A673 (cell line): Measurements from ENCODE around the gene GALNT12.

Experiments used
- EZH2 ChIP-seq: fragments of 200-600 bp; sonication (generic); IDR thresholded peaks from 2 replicates; pipeline ENCODE4 v1.6.1; 2017; ENCODE audit warnings: borderline replicate concordance, low read depth, mild to moderate bottlenecking, mixed read lengths, antibody characterized with exemption, low read length; ENCODE audit not compliant: poor library complexity, severe bottlenecking
- TF ChIP-seq, protein P1 (sequence below): fragments of 300-800, 200-600 bp; sonication (generic); conservative IDR thresholded peaks from 2 replicates; pipeline ENCODE4 v1.5.1; 2017; ENCODE audit warnings: low read depth, mild to moderate bottlenecking, antibody characterized with exemption, low read length, moderate library complexity, mixed read lengths

DNA sequence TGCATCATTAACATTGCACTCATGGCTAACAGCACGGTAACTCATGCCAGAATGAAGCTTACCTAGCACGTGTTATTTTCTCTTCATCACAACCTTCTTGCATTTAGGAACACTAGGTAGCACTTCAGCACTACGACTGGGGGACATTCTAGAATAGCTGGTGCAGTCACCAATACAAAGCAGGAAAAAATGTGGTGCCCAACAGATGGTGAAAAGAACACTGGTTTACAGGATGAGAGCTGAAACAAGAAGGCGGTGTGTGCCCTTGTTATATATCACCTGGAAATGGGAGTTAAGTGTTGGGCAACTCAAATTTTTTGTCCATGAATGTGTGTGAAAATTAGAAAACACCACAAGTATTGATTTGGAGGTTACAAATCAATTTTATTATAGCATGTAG, 30.0 kb downstream of the GALNT12 start:
- TF ChIP-seq, protein P1, sequence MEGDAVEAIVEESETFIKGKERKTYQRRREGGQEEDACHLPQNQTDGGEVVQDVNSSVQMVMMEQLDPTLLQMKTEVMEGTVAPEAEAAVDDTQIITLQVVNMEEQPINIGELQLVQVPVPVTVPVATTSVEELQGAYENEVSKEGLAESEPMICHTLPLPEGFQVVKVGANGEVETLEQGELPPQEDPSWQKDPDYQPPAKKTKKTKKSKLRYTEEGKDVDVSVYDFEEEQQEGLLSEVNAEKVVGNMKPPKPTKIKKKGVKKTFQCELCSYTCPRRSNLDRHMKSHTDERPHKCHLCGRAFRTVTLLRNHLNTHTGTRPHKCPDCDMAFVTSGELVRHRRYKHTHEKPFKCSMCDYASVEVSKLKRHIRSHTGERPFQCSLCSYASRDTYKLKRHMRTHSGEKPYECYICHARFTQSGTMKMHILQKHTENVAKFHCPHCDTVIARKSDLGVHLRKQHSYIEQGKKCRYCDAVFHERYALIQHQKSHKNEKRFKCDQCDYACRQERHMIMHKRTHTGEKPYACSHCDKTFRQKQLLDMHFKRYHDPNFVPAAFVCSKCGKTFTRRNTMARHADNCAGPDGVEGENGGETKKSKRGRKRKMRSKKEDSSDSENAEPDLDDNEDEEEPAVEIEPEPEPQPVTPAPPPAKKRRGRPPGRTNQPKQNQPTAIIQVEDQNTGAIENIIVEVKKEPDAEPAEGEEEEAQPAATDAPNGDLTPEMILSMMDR = no peak
- TF ChIP-seq EZH2 = no peak
